NCI-H2107 (cell line): ENCODE results near the gene TNFSF13.

Experiments used
- DNase-seq: peaks from one replicate; lab custom pipeline; 2025; lab: John Stamatoyannopoulos, UW

The TNFSF13 gene

DNA sequence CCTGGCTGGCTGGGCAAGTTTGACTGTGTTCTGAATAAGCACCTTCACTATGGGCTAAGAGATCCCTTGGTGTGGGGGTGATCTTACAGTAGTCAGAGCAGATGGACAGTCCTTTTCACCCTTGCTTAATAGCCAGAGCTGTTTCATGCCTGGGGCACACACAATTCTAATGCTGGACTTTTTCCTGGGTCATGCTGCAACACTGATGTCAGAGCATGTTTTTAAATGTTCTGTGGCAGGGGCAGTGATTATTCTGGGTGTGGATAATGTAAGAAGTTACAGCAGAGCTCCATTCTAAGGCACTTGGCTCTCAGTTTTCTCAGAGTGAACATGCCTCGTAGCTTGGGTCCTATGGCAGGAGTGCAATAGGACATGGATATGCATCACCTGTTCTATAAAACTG, 16.9 kb downstream of the TNFSF13 start:
- DNase-seq, result no peak

DNA sequence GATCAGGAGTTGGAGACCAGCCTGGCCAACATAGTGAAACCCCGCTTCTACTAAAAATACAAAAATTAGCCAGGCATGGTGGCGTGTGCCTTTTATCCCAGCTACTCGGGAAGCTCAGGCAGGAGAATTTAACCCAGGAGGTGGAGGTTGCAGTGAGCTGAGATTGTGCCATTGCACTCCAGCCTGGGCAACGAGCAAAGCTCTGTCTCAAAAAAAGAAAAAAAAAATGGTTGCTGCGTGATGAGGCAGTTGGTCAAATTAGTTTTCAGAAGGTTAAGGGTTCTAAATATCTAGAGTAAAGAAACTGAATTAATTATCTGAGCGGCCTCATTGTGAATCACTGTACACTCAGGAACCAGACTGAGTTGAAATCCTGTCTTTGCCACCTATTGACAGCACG, 17.4 kb downstream of the TNFSF13 start:
- DNase-seq, result no peak

DNA sequence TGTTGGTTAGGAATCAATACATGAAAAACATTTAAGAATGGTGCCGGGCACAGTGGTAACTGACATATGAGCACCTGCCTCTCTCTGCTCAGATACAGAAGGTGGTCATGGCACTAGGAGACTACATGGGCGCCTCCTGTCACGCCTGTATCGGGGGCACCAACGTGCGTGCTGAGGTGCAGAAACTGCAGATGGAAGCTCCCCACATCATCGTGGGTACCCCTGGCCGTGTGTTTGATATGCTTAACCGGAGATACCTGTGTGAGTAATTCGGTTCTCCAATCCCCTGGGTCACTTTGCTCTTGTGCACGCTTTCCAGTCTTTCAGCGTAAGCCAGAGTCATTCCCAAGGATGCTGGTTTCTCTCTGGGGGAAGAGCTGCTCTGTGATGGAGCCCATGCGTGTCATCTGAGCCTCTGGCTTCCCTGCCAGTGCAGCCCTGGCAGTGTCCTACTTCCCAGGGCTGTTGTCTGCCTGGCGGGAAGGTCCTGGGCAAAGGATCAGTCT, 17.9 kb downstream of the TNFSF13 start:
- DNase-seq, result no peak

DNA sequence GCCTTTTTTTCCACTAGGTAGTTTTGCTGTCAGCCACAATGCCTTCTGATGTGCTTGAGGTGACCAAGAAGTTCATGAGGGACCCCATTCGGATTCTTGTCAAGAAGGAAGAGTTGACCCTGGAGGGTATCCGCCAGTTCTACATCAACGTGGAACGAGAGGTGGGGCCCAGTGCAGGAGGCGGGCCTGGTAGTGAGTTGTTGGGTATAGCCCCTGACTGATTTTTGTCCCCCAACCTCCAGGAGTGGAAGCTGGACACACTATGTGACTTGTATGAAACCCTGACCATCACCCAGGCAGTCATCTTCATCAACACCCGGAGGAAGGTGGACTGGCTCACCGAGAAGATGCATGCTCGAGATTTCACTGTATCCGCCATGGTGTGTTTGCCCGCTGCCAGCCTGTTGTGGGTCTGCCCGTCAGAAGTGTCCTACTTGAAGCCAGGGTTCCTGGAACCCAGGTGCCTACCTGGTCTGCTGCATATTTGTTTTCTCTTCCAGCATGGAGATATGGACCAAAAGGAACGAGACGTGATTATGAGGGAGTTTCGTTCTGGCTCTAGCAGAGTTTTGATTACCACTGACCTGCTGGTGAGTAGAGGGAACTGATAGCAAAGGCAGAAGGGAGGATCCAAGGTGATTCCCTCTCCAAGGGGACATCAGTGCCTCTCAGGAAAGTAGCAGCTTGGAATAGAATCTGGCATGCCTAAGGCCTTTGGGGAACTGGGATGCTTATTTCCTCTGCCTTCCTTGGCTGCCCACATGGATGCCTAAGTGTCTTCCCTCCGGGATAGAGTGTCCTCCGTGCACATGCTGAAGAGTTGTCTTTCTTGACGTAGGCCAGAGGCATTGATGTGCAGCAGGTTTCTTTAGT, 19.0 kb downstream of the TNFSF13 start:
- no peak for DNase-seq

DNA sequence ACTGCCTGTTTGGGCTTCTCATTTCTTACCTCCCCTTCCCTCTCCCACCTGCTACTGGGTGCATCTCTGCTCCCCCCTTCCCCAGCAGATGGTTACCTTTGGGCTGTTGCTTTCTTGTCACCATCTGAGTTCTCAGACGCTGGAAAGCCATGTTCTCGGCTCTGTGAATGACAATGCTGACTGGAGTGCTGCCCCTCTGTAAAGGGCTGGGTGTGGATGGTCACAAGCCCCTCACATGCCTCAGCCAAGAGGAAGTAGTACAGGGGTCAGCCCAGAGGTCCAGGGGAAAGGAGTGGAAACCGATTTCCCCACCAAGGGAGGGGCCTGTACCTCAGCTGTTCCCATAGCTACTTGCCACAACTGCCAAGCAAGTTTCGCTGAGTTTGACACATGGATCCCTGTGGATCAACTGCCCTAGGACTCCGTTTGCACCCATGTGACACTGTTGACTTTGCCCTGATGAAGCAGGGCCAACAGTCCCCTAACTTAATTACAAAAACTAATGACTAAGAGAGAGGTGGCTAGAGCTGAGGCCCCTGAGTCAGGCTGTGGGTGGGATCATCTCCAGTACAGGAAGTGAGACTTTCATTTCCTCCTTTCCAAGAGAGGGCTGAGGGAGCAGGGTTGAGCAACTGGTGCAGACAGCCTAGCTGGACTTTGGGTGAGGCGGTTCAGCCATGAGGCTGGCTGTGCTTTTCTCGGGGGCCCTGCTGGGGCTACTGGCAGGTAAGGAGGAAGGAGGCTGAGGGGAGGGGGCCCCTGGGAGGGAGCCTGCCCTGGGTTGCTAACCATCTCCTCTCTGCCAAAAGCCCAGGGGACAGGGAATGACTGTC, 20.7 kb downstream of the TNFSF13 start, which contains the start of gene CD68:
TSS of gene CD68 (plus strand) at position 638 of the 833 bp plus-strand sequence. CDS start at position 678, 40 bp downstream.
- DNase-seq, result no peak

DNA sequence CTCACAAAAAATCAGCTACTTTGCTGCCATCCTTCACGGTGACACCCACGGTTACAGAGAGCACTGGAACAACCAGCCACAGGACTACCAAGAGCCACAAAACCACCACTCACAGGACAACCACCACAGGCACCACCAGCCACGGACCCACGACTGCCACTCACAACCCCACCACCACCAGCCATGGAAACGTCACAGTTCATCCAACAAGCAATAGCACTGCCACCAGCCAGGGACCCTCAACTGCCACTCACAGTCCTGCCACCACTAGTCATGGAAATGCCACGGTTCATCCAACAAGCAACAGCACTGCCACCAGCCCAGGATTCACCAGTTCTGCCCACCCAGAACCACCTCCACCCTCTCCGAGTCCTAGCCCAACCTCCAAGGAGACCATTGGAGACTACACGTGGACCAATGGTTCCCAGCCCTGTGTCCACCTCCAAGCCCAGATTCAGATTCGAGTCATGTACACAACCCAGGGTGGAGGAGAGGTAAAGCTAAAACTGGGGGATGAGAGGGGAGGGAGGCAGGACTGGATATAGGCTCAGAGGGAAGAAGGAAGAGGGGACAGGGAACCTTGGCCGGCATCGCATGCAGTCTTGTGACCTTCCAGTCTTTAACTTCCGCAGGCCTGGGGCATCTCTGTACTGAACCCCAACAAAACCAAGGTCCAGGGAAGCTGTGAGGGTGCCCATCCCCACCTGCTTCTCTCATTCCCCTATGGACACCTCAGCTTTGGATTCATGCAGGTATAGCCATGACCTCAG, 21.5 kb downstream of the TNFSF13 start:
- DNase-seq, result no peak

DNA sequence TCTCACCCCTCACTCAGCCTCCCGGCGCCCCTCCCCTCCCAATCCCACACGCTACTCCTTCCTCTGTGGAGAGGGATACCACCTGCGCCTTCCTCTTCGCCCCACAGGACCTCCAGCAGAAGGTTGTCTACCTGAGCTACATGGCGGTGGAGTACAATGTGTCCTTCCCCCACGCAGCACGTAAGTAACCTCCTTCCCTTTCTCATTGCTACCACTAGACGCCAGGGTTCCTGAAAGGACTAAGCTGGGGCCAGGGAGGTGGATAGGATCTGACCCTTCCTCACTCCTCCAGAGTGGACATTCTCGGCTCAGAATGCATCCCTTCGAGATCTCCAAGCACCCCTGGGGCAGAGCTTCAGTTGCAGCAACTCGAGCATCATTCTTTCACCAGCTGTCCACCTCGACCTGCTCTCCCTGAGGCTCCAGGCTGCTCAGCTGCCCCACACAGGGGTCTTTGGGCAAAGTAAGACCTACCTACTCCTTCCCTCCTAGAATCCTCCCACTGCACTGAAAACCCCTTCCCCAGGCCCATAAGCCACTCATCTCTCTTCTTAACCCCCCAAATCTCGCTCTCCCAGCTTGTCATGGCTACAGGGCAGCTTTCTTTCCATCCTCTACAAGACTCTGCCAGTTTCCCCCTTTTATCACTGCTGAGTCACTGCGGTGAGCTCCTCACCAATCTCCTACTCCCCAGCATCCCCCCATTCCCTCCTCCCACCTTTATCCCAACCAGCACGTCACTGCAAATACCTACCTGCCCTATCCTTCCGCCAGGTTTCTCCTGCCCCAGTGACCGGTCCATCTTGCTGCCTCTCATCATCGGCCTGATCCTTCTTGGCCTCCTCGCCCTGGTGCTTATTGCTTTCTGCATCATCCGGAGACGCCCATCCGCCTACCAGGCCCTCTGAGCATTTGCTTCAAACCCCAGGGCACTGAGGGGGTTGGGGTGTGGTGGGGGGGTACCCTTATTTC, 22.3 kb downstream of the TNFSF13 start:
- no peak for DNase-seq

DNA sequence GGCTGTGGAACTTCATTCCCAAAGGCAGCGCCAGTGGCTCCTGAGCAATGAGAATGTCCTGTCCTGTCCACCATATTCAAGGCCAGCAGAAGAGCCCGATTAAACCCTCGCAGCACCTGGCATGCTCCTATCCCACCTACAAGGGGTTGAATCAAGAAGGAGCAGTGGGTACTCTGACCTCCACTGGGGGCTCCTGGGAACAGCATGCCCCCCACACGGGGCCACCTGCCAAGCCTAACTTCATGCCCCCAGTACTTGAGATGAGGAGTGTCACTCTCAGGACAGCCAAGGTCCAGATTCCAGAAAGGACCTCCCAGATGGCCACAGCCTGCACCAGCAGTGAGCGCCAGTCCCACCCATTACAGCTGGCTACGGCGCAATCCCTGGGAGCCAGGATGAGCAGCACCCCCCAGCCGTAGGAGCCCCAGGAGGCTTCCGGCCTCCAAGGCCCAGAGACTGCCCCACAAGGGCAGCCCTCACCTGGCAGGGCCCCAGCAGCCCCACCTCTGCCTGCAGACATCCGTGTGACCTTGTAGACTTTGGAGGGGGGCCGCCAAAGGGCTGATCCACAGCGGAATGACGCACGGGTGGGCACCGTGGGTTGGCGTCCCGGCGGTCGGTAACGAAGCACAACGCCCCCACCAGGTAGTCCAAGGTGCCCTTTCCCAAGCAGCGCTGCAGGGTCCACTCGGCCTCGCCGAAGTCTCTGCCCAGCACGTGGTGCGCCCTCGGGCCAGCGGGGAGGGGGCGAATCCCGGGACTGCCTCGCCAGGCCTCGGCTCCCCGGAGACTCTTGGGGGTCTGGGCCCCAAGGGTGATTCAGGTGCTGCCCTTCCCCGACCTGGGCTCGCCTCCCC, 24.1 kb downstream of the TNFSF13 start:
- DNase-seq, result no peak

DNA sequence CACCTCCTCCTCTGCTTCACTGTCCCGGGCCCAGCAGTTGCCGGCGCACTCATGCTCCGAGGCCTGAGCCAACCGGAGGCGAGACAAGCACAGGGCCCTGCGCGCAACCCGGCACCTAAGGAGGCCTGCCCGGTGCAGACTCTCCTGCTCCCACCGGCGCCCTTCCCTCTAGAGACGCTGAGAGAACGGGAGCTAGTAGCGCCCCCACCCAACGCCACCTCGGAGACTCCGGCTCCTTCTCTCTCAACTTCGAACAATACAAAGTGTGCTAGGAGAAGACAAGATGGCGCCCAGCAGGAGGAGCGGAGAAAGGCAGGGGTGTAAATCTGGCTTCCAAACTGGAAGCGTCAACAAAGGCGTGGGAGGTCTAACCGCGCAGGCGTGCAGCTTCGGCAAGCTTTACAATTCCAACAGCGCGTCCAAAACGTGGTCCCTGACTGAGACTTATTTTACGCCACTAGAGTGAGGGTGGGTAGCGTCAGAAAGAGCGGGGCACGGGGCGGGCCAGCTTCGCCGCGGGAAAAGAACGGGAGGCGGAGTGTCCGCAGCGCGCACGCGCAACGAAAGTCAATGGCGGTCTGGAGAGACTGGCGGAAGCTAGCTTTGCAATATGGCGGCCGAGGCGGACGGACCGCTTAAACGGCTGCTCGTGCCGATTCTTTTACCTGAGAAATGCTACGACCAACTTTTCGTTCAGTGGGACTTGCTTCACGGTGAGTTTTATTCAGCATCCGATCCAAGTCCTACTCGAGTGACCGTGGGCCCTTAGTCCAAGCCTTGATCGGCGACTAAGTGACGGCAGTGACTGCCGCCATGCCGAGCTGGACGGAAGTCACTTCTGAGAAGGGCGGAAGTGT, 24.9 kb downstream of the TNFSF13 start, which contains the start of gene MPDU1:
TSS of gene MPDU1 (plus strand) at position 600 of the 857 bp plus-strand sequence. CDS start at position 611, 11 bp downstream.
- DNase-seq, result peak; percentile 82

DNA sequence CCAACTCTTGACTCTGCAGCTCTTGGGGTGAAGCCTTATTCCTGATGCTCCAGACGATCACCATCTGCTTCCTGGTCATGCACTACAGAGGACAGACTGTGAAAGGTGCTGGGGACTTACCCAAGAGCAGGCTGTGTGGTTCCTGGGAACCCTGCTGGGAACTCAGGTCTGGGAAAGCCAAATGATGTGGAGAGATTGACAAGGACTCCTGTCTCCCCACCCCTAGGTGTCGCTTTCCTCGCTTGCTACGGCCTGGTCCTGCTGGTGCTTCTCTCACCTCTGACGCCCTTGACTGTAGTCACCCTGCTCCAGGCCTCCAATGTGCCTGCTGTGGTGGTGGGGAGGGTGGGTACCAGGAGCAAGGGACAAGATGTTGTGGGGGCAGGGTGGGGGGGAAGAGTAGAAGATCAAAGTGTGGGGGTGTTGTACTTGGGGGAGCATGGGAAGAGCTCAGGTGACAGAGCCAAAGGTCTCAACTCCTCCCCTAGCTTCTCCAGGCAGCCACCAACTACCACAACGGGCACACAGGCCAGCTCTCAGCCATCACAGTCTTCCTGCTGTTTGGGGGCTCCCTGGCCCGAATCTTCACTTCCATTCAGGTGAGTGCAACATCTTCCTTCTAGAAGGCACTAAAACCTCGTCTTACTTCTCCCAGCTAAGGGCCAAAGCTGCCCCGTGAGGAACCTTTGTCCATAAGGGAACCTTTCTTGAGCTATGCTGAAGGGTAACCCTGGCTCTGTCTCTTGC, 28.3 kb downstream of the TNFSF13 start:
- DNase-seq, result no peak

DNA sequence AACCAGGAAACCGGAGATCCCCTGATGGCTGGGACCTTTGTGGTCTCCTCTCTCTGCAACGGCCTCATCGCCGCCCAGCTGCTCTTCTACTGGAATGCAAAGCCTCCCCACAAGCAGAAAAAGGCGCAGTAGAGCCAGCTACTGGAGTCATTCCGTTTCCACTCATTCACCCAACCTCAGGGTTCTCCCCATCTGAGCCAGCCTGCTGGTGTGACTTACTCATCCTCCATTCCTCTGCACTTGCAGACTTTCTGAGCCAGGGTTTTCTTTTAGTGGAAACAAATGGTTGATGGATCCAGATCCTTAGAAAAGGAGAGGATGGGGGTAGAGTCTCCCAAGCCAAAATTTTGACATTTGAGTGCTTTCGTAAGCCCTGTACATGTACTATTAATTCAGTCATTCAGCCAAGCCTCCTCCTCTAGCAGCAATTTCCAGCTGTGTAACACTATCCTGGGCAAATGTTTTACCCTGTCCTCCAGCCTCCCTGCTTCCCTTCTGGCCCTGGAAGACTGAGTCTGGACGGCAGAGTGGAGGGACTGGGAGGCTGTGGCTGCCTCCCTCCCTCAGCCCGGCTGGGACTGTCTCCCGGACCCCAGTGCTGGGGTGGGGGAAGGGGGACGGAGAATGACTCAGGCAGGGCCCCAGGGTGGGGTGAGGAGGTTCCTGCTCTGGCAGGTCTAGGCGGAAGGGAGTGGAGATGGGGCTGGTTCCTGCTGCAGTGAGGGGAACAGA, 29.0 kb downstream of the TNFSF13 start:
- no peak for DNase-seq

DNA sequence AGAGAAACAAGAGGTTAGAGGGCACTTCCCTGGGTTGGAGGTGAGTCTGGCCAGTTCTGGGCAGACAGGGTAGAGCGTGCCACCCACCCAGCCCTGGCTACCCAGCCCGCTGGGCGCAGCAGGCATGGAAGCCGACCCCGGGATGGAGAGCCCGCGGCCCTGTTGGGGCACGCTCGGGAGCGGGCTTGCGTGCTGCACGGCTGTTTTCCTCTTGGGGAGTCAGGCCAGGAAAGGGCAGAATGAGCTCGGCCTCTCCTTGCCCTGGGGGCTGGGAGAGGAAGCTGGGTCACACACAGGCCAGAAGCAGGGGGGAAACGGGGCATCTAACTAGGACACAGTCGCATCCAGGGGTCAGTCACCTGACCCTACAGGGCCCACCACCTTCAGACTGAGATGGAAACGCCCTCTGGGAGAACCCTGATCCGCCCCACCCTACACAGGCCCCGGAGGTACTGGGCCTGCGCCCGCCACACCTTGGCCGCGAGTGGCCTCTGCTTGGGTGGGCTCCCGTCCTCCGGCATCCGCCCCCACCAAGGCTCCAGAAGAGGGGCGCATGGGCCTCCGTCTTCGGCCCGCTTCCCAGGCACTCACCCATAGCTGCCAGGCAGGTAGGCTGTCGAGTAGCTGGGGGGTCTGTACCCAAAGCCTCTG, 30.1 kb downstream of the TNFSF13 start:
- no peak for DNase-seq

DNA sequence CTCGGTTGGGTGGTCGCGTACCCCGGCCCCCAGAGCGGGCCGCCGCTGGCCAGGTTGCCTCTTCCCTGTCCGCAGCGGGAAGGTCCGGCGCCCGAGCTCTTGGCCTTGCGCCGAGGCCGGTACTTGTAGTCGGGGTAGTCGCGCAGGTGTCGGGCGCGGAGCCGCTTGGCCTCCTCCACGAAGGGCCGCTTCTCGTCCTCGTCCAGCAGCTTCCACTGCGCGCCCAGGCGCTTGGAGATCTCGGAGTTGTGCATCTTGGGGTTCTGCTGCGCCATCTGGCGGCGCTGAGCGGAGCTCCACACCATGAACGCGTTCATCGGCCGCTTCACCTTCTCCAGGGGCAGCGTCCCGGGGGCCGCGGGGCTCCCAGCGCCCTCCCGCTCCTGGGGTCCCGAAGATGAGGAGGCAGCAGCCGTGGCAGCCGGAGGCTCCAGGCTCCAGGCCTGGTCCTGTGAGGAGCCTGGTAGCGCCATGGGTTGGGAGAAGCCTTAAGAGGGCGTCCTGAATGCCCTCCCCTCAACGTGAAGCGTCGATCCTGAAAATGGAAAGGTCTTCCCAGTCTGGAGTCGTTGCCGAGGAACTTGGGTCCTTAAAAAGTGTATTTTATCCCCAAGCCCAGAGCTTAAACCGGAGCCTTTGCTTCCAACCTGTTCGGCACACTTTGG, 30.8 kb downstream of the TNFSF13 start:
- DNase-seq, result no peak

DNA sequence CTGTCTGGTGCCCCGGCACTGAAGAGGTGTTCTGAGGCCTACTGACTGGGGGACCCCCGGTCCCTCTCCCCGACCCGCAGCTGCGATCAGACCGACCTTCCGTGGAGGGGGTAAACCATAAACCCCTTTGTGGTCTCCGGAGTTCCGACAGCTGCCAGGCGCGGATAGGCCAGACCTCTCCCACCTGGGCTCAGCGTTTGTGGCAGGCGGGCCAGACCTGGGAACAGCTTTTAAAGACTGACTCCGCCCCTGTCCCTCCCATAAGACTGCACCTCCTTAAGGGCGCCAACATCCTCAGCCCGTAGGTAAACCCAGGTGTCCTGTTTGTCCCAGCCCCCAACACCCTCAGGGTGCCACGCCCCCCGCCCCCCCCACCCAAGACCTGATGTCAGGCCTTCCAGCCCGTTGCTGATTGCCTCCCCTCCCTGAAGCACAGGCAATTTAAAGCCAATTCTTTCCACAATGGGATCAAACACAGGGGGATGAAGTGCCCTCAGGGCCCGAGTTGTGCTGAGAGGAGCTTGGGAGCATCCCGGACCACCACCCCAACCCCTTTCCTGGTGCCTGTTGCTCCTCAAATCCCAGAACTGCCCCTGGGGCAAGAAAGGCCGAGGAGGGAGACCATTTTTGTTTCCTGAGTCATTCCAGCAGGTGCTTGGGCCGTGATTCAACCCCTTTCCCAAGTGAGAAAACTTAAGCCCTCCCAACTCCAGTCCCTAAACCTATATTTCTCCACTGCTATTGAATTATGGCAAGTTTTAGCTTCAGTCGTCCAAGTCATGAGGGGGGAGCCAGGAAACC, 31.5 kb downstream of the TNFSF13 start, which contains the start of gene SOX15:
TSS of gene SOX15 (minus strand) at position 204 of the 801 bp plus-strand sequence. CDS start 418 bp downstream, outside the sequence.
- DNase-seq, result no peak

DNA sequence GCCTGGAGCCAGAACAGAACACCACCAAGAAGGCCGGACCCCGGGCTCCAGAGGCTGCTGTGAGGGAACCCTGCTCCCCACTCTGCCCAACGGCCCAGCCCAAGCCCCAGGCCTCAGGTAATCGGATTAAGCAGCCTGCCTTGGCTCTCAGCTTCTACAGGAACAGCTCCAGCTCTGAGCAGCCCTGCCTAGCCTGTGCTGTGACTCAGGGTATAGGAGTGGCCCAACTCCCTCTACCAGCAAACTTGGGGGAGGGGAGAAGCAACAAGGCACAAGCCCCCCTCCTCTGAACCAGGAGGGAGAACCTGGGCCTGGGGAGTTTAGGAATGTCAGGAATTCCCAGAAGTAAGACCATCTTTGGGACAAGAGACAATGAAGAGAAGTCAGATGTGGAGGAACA, 32.2 kb downstream of the TNFSF13 start:
- DNase-seq, result no peak
